Endothelial cell of umbilical vein (primary cell): ENCODE results near the gene NKTR. TPM values are rescaled to one million over a fixed set of nuclear protein-coding genes. Genes with fewer than 3 reads are reported as not detected.

ENCODE experiments used
- BruUV-seq: library from RNA; stranded (reverse); fragments of 400-500 nt; replicated peaks from 2 replicates; lab custom pipeline; 2021; lab: Mats Ljungman, UMichigan
- CTCF ChIA-PET: fragments of 300-600, 350-600 bp; sonication (Branson Sonifier 250); formaldehyde crosslinking; loops from one replicate; lab custom pipeline; 2021; ENCODE audit warnings: antibody characterized with exemption, inconsistent platforms; lab: Charles Lee
- POLR2A ChIA-PET: fragments of 300-600, 350-600 bp; sonication (Branson Sonifier 250); formaldehyde crosslinking; loops from one replicate; lab custom pipeline; 2021; ENCODE audit warnings: antibody characterized with exemption, inconsistent platforms; lab: Charles Lee
- DNase-seq: peaks from one replicate; pipeline ENCODE4 v3.0.0-alpha.2; 2011; ENCODE audit warnings: low read depth, low spot score
- FAIRE-seq: peaks from 2 replicates; lab custom pipeline; 2011; peaks lifted over from hg19 to GRCh38; lab: Jason Lieb, UNC
- H2AFZ ChIP-seq: 2 replicates; pipeline ENCODE4 v1.6.0; 2012; ENCODE audit warnings: low read depth, low read length, control low read depth, inconsistent platforms
- H3K27ac ChIP-seq: 2 replicates; pipeline ENCODE4 v1.5.1; 2011; ENCODE audit warnings: low read depth, mild to moderate bottlenecking, control low read depth, low read length, moderate library complexity; ENCODE audit not compliant: insufficient read depth
- H3K27me3 ChIP-seq, 2 experiments: 2 replicates each; pipeline versions ENCODE4 v1.6.0 to v1.6.1; 2011; ENCODE audit warnings: low read length in 2 of 2, mixed read lengths in 1 of 2; ENCODE audit not compliant: control insufficient read depth in 2 of 2, insufficient read depth in 2 of 2
- H3K36me3 ChIP-seq, 2 experiments: 2 replicates in 1 of 2; 3 replicates in 1 of 2; pipeline ENCODE4 v1.5.1; 2011; ENCODE audit warnings: low read length in 2 of 2, mild to moderate bottlenecking in 1 of 2, moderate library complexity in 1 of 2; ENCODE audit not compliant: control insufficient read depth in 2 of 2, insufficient read depth in 2 of 2; ENCODE audit errors: extremely low read depth in 1 of 2
- H3K4me1 ChIP-seq: 3 replicates; pipeline ENCODE4 v1.5.1; 2011; ENCODE audit warnings: mild to moderate bottlenecking, low read length; ENCODE audit not compliant: control insufficient read depth, insufficient read depth; ENCODE audit errors: extremely low read depth
- H3K4me2 ChIP-seq: 2 replicates; pipeline ENCODE4 v1.6.1; 2011; ENCODE audit warnings: low read length, control low read depth, mixed read lengths; ENCODE audit not compliant: insufficient read depth
- H3K4me3 ChIP-seq, 3 experiments: fragments of 200-600 bp in 1 of 3; sonication (generic), shearing (Covaris generic) in 1 of 3; replicated peaks in 1 of 3; 2 replicates each; pipeline ENCODE4 v1.5.1; 2011 to 2016; ENCODE audit warnings: control low read depth in 3 of 3, low read length in 3 of 3, mild to moderate bottlenecking in 2 of 3, inconsistent platforms in 1 of 3, low read depth in 1 of 3, moderate library complexity in 1 of 3; ENCODE audit not compliant: insufficient read depth in 1 of 3
- H3K79me2 ChIP-seq: 2 replicates; pipeline ENCODE4 v1.6.0; 2012; ENCODE audit warnings: low read length, inconsistent platforms; ENCODE audit not compliant: control insufficient read depth, insufficient read depth
- H3K9ac ChIP-seq: replicated peaks from 2 replicates; pipeline ENCODE3; 2011; ENCODE audit warnings: low read length, control low read depth; ENCODE audit not compliant: insufficient read depth; ENCODE audit errors: extremely low read depth
- H3K9me1 ChIP-seq: replicated peaks from 3 replicates; pipeline ENCODE4 v1.6.0; 2011; ENCODE audit warnings: mild to moderate bottlenecking, low read length; ENCODE audit not compliant: control insufficient read depth, insufficient read depth; ENCODE audit errors: extremely low read depth
- H3K9me3 ChIP-seq: replicated peaks from 2 replicates; pipeline ENCODE4 v1.5.1; 2012; ENCODE audit warnings: low read length, inconsistent platforms; ENCODE audit not compliant: control insufficient read depth, insufficient read depth
- H4K20me1 ChIP-seq: replicated peaks from 2 replicates; pipeline ENCODE3; 2011; ENCODE audit warnings: mild to moderate bottlenecking, low read length; ENCODE audit not compliant: control insufficient read depth, insufficient read depth; ENCODE audit errors: extremely low read depth
- FOS ChIP-seq: IDR thresholded peaks from 2 replicates; pipeline ENCODE4 v1.6.1; 2011; ENCODE audit warnings: mild to moderate bottlenecking, low read length, moderate library complexity, borderline replicate concordance; ENCODE audit not compliant: insufficient read depth
- JUN ChIP-seq: IDR thresholded peaks from 2 replicates; pipeline ENCODE4 v1.6.1; 2011; ENCODE audit warnings: borderline replicate concordance, low read depth; ENCODE audit not compliant: insufficient read length, insufficient read depth
- POLR2A ChIP-seq: IDR thresholded peaks from 2 replicates; pipeline ENCODE4 v1.6.1; 2012; ENCODE audit warnings: low read depth, mild to moderate bottlenecking, control low read depth, low read length
- POLR2AphosphoS5 ChIP-seq: IDR thresholded peaks from 2 replicates; pipeline ENCODE4 v1.6.1; 2012; ENCODE audit warnings: low read depth, mild to moderate bottlenecking, control low read depth, low read length, moderate library complexity; ENCODE audit not compliant: insufficient read depth
- dilution Hi-C: fragments of 300-500 bp; cut with MboI; formaldehyde crosslinking; loops from one replicate; pipeline ENCODE4 v1.15.0; 2019; ENCODE audit warnings: low sequenced_read_pairs; ENCODE audit not compliant: extremely low pct_ligation_motif_present
- intact Hi-C: fragments of 100-400 bp; cut with micrococcal nuclease; formaldehyde crosslinking; loops from one replicate; pipeline ENCODE4 v1.10.0; 2022
- polyA plus RNA-seq, 4 experiments: library from polyadenylated mRNA; depleted of rRNA in 3 of 4; stranded (reverse) in 3 of 4; unstranded in 1 of 4; fragments of >200 nt; gene quantifications; 2 replicates each; pipeline versions ENCODE4 v1.2.1 to v1.2.3, GENCODE V29; 2011 to 2012; ENCODE audit warnings: missing spikeins in 1 of 4
- total RNA-seq: library from RNA; stranded (reverse); gene quantifications from 2 replicates; pipeline ENCODE4 v1.2.3, GENCODE V29; 2021
- TF ChIP-seq, protein P1 (sequence below), 2 donors: IDR thresholded peaks; 1 replicate in 1 of 2; 2 replicates in 1 of 2; pipeline ENCODE4 v1.5.1; 2011; ENCODE audit warnings: low read length in 2 of 2, mild to moderate bottlenecking in 2 of 2, moderate library complexity in 2 of 2, control low read depth in 1 of 2, inconsistent platforms in 1 of 2, low read depth in 1 of 2; ENCODE audit not compliant: insufficient read depth in 1 of 2; ENCODE audit errors: extremely low read depth in 1 of 2
- TF ChIP-seq, protein P2 (sequence below): IDR thresholded peaks from 2 replicates; pipeline ENCODE4 v1.6.1; 2011; ENCODE audit not compliant: insufficient read depth, insufficient read length

Gene NKTR
- total and polyA plus RNA-seq, 2 donors (not counting 3 experiments of a cell fraction or from before 2014, with no cell fraction given) = 27.4 to 99.0 TPM

DNA sequence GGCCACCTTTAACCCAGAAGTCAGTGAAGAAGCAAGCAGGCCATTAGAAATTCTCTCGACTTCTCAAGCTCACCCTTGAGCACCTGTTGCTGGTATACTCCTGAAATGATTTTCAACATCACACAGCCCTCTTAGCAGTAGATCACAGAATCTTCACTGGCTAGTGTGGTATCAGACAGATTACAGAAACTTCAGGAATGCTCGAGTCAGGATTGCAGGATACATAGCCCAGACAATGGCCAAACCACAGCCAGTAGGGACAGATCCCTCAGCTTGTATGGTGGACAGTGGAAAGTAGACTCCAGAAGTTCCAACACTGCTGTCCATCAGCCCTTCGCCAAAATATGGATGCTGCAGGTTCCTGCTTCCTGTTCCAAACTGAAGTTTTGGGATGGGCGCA, 80.3 kb downstream of the NKTR start:
- no peak overlapping the region for H2AFZ ChIP-seq
- ChIA-PET CTCF (no interaction called here), POLR2A (no interaction called here)
- FAIRE-seq = no peak
- no peaks in the 10 kb centered on the region for H3K4me1 ChIP-seq
- no peaks in the 10 kb centered on the region for H3K79me2 ChIP-seq
- no peaks in the 10 kb centered on the region for H3K36me3 ChIP-seq
- no peaks in the 10 kb centered on the region for H3K9me3 ChIP-seq
- dilution Hi-C loops (no loop called here), intact Hi-C loops (no loop called here)
- no peaks in the 10 kb centered on the region for H4K20me1 ChIP-seq
- no peaks in the 10 kb centered on the region for H3K9me1 ChIP-seq
- H3K4me3 ChIP-seq = no peak overlapping the region
- no peak overlapping the region for H3K27ac ChIP-seq
- no peak for TF ChIP-seq POLR2AphosphoS5
- no peak for TF ChIP-seq JUN
- no peak for TF ChIP-seq POLR2A
- TF ChIP-seq, protein P1, sequence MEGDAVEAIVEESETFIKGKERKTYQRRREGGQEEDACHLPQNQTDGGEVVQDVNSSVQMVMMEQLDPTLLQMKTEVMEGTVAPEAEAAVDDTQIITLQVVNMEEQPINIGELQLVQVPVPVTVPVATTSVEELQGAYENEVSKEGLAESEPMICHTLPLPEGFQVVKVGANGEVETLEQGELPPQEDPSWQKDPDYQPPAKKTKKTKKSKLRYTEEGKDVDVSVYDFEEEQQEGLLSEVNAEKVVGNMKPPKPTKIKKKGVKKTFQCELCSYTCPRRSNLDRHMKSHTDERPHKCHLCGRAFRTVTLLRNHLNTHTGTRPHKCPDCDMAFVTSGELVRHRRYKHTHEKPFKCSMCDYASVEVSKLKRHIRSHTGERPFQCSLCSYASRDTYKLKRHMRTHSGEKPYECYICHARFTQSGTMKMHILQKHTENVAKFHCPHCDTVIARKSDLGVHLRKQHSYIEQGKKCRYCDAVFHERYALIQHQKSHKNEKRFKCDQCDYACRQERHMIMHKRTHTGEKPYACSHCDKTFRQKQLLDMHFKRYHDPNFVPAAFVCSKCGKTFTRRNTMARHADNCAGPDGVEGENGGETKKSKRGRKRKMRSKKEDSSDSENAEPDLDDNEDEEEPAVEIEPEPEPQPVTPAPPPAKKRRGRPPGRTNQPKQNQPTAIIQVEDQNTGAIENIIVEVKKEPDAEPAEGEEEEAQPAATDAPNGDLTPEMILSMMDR (IDR thresholded peaks at IDR 0.05; ENCODE audit: extremely low read depth in 1 of 2, insufficient read depth in 1 of 2, low read depth in 1 of 2, low read length in 2 of 2) = no peak
- no peak for TF ChIP-seq FOS
- TF ChIP-seq, protein P2, sequence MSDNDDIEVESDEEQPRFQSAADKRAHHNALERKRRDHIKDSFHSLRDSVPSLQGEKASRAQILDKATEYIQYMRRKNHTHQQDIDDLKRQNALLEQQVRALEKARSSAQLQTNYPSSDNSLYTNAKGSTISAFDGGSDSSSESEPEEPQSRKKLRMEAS = no peak
- DNase-seq = no peak
- BruUV-seq = no TSS peak
- no peak overlapping the region for H3K9ac ChIP-seq
- no peak overlapping the region for H3K4me2 ChIP-seq
- H3K27me3 ChIP-seq = peaks cover 17 to 28% of the 10 kb centered on the region in 2 experiments
